Keratinocyte (primary cell): ENCODE results near the gene ZNF70. TPM values are rescaled to one million over a fixed set of nuclear protein-coding genes. Genes with fewer than 3 reads are reported as not detected.

Source experiments
- DNase-seq: peaks from one replicate; pipeline ENCODE4 v3.0.0-alpha.2; 2011; ENCODE audit warnings: low read depth, missing footprints, low spot score
- FAIRE-seq: peaks from 2 replicates; lab custom pipeline; 2011; peaks lifted over from hg19 to GRCh38; lab: Jason Lieb, UNC
- H2AFZ ChIP-seq: 2 replicates; pipeline ENCODE4 v1.6.0; 2012; ENCODE audit warnings: low read length, control low read depth, inconsistent platforms; ENCODE audit not compliant: control insufficient read depth
- H3K27ac ChIP-seq: 2 replicates; pipeline ENCODE4 v1.5.1; 2011; ENCODE audit warnings: low read length; ENCODE audit not compliant: control insufficient read depth, insufficient read depth
- H3K27me3 ChIP-seq: 3 replicates; pipeline ENCODE4 v1.6.0; 2011; ENCODE audit warnings: low read length; ENCODE audit not compliant: control insufficient read depth, insufficient read depth; ENCODE audit errors: extremely low read depth
- H3K36me3 ChIP-seq, 2 experiments: 2 replicates in 1 of 2; 3 replicates in 1 of 2; pipeline ENCODE4 v1.5.1; 2011; ENCODE audit warnings: low read length in 2 of 2, mild to moderate bottlenecking in 1 of 2; ENCODE audit not compliant: control insufficient read depth in 2 of 2, insufficient read depth in 2 of 2; ENCODE audit errors: extremely low read depth in 1 of 2
- H3K4me1 ChIP-seq: 3 replicates; pipeline ENCODE4 v1.5.1; 2011; ENCODE audit warnings: low read length; ENCODE audit not compliant: control insufficient read depth, insufficient read depth; ENCODE audit errors: extremely low read depth
- H3K4me2 ChIP-seq: 3 replicates; pipeline ENCODE4 v1.6.0; 2011; ENCODE audit warnings: low read depth, low read length; ENCODE audit not compliant: control insufficient read depth, insufficient read depth; ENCODE audit errors: extremely low read depth
- H3K4me3 ChIP-seq, 3 experiments: fragments of 200-600 bp in 1 of 3; sonication (generic) in 1 of 3; 2 replicates in 2 of 3; 3 replicates in 1 of 3; pipeline ENCODE4 v1.5.1; 2011 to 2016; ENCODE audit warnings: low read length in 3 of 3, mild to moderate bottlenecking in 3 of 3, control low read depth in 2 of 3, inconsistent platforms in 1 of 3, low read depth in 1 of 3, mixed read lengths in 1 of 3, mixed run types in 1 of 3, moderate library complexity in 1 of 3; ENCODE audit not compliant: control insufficient read depth in 2 of 3, insufficient read depth in 2 of 3; ENCODE audit errors: extremely low read depth in 1 of 3
- H3K79me2 ChIP-seq: 2 replicates; pipeline ENCODE4 v1.6.0; 2012; ENCODE audit warnings: low read length; ENCODE audit not compliant: control insufficient read depth, insufficient read depth
- H3K9ac ChIP-seq: 3 replicates; pipeline ENCODE4 v1.6.0; 2011; ENCODE audit warnings: low read length; ENCODE audit not compliant: control insufficient read depth, insufficient read depth; ENCODE audit errors: extremely low read depth
- H3K9me1 ChIP-seq: 3 replicates; pipeline ENCODE4 v1.6.0; 2011; ENCODE audit warnings: low read length; ENCODE audit not compliant: control insufficient read depth, insufficient read depth; ENCODE audit errors: extremely low read depth
- H3K9me3 ChIP-seq: 2 replicates; pipeline ENCODE4 v1.5.1; 2012; ENCODE audit warnings: low read depth, low read length; ENCODE audit not compliant: control insufficient read depth
- H4K20me1 ChIP-seq: 3 replicates; pipeline ENCODE4 v1.6.0; 2011; ENCODE audit warnings: low read length; ENCODE audit not compliant: control insufficient read depth, insufficient read depth; ENCODE audit errors: extremely low read depth
- CTCF ChIP-seq, 3 experiments: IDR thresholded peaks in 1 of 3; conservative IDR thresholded peaks in 1 of 3; optimal IDR thresholded peaks in 1 of 3; 2 replicates in 2 of 3; 3 replicates in 1 of 3; pipeline versions ENCODE3 to v1.5.1; 2011; ENCODE audit warnings: low read length in 3 of 3, mild to moderate bottlenecking in 3 of 3, moderate library complexity in 2 of 3, control low read depth in 1 of 3, inconsistent platforms in 1 of 3; ENCODE audit not compliant: insufficient read depth in 2 of 3; ENCODE audit errors: extremely low read depth in 1 of 3
- EZH2 ChIP-seq: IDR thresholded peaks from one replicate; pipeline ENCODE4 v1.6.1; 2012; ENCODE audit warnings: inconsistent platforms, mild to moderate bottlenecking, low read length, moderate library complexity
- dilution Hi-C: fragments of 300-500 bp; cut with MboI; formaldehyde crosslinking; loops from one replicate; pipeline ENCODE4 v1.7.0; 2020; ENCODE audit warnings: low sequenced_read_pairs; ENCODE audit not compliant: extremely low pct_ligation_motif_present
- polyA plus RNA-seq, 5 experiments: library from polyadenylated mRNA; depleted of rRNA in 3 of 5; stranded (reverse) in 3 of 5; stranded (forward) in 1 of 5; unstranded in 1 of 5; fragments of >200 nt; gene quantifications; 1 replicate in 1 of 5; 2 replicates in 3 of 5; 3 replicates in 1 of 5; pipeline versions ENCODE4 v1.2.1 to v1.2.3, GENCODE V29; 2011 to 2012; ENCODE audit warnings: missing spikeins in 2 of 5, low read depth in 1 of 5, low replicate concordance in 1 of 5

ZNF70 gene
- polyA plus RNA-seq, 1 donor (not counting 4 experiments of a cell fraction or from before 2014, with no cell fraction given): 0.55 TPM

- peaks cover 28 to 31% of the 10 kb centered on the region in 2 experiments for H3K36me3 ChIP-seq
- H3K9me1 ChIP-seq: no peaks in the 10 kb centered on the region
- no peaks in the 10 kb centered on the region for H3K4me1 ChIP-seq
- H3K9ac ChIP-seq: no peak overlapping the region
- H3K79me2 ChIP-seq: peaks cover 10% of the 10 kb centered on the region
- H3K4me2 ChIP-seq: no peak overlapping the region
- DNase-seq (no peak), FAIRE-seq (no peak)
- dilution Hi-C loops: no loop called here
- H2AFZ ChIP-seq: no peak overlapping the region
- no peaks in the 10 kb centered on the region for H4K20me1 ChIP-seq
- no peak for TF ChIP-seq CTCF (optimal IDR thresholded peaks at IDR 0.05 in 1 of 3, IDR thresholded peaks at IDR 0.05 in 1 of 3, conservative IDR thresholded peaks at IDR 0.05 in 1 of 3; ENCODE audit: extremely low read depth in 1 of 3, insufficient read depth in 2 of 3, low read length in 3 of 3)
- TF ChIP-seq EZH2: no peak
- H3K27me3 ChIP-seq: no peaks in the 10 kb centered on the region
- H3K4me3 ChIP-seq: no peak overlapping the region
- H3K27ac ChIP-seq: no peak overlapping the region
- no peaks in the 10 kb centered on the region for H3K9me3 ChIP-seq
Measured at GRCh38 chr22:23705358-23705757, 45.6 kb downstream of the ZNF70 start.

- Histone ChIP-seq H3K9ac (no peak overlapping the region), H3K9me1 (no peaks in the 10 kb centered on the region), H3K27ac (no peak overlapping the region), H3K79me2 (peaks cover 10% of the 10 kb centered on the region), H3K4me2 (no peak overlapping the region), H3K4me1 (no peaks in the 10 kb centered on the region), H4K20me1 (no peaks in the 10 kb centered on the region), H3K36me3 (peaks cover 29 to 31% of the 10 kb centered on the region in 2 experiments), H2AFZ (no peak overlapping the region), H3K4me3 (no peak overlapping the region), H3K9me3 (no peaks in the 10 kb centered on the region), H3K27me3 (no peaks in the 10 kb centered on the region)
- dilution Hi-C loops: no loop called here
- FAIRE-seq (no peak), DNase-seq (no peak)
- TF ChIP-seq CTCF (optimal IDR thresholded peaks at IDR 0.05 in 1 of 3, IDR thresholded peaks at IDR 0.05 in 1 of 3, conservative IDR thresholded peaks at IDR 0.05 in 1 of 3; ENCODE audit: extremely low read depth in 1 of 3, insufficient read depth in 2 of 3, low read length in 3 of 3) (no peak), EZH2 (no peak)
Measured at GRCh38 chr22:23704829-23705228, 46.1 kb downstream of the ZNF70 start.
